ENCODE measurements around the gene CMTM7.

CMTM7 gene

GRCh38 chr3:32373276-32373675, 18.4 kb upstream of the CMTM7 start:
- TF ChIP-seq REST (IDR thresholded peaks at IDR 0.05; ENCODE audit: insufficient read depth in 1 of 2, low read depth in 2 of 2, low read length in 2 of 2) (no peak), TAF1 (IDR thresholded peaks at IDR 0.05; ENCODE audit: borderline replicate concordance, insufficient read depth, low read length) (no peak), FOXP2 (optimal IDR thresholded peaks at IDR 0.05; ENCODE audit: borderline replicate concordance, extremely low read depth, extremely low read length, insufficient read depth) (no peak), SIN3A (IDR thresholded peaks at IDR 0.05; ENCODE audit: borderline replicate concordance, insufficient read depth, low read length) (no peak), POLR2AphosphoS5 (IDR thresholded peaks at IDR 0.05; ENCODE audit: low read depth, low read length) (no peak)

- TF ChIP-seq REST (IDR thresholded peaks at IDR 0.05; ENCODE audit: insufficient read depth in 1 of 2, low read depth in 2 of 2, low read length in 2 of 2): no peak
- TF ChIP-seq TAF1 (IDR thresholded peaks at IDR 0.05; ENCODE audit: borderline replicate concordance, insufficient read depth, low read length): no peak
- no peak for TF ChIP-seq SIN3A (IDR thresholded peaks at IDR 0.05; ENCODE audit: borderline replicate concordance, insufficient read depth, low read length)
- TF ChIP-seq FOXP2 (optimal IDR thresholded peaks at IDR 0.05; ENCODE audit: borderline replicate concordance, extremely low read depth, extremely low read length, insufficient read depth): no peak
- TF ChIP-seq POLR2AphosphoS5 (IDR thresholded peaks at IDR 0.05; ENCODE audit: low read depth, low read length): no peak
Observed at GRCh38 chr3:32373844-32374243, 17.8 kb upstream of the CMTM7 start.

GRCh38 chr3:32374788-32375595, 16.7 kb upstream of the CMTM7 start:
- TF ChIP-seq FOXP2 (optimal IDR thresholded peaks at IDR 0.05; ENCODE audit: borderline replicate concordance, extremely low read depth, extremely low read length, insufficient read depth) (no peak), POLR2AphosphoS5 (IDR thresholded peaks at IDR 0.05; ENCODE audit: low read depth, low read length) (no peak), TAF1 (IDR thresholded peaks at IDR 0.05; ENCODE audit: borderline replicate concordance, insufficient read depth, low read length) (no peak), REST (IDR thresholded peaks at IDR 0.05; ENCODE audit: insufficient read depth in 1 of 2, low read depth in 2 of 2, low read length in 2 of 2) (no peak), SIN3A (IDR thresholded peaks at IDR 0.05; ENCODE audit: borderline replicate concordance, insufficient read depth, low read length) (no peak)

GRCh38 chr3:32375596-32375930, 16.1 kb upstream of the CMTM7 start:
- no peak for TF ChIP-seq FOXP2 (optimal IDR thresholded peaks at IDR 0.05; ENCODE audit: borderline replicate concordance, extremely low read depth, extremely low read length, insufficient read depth)
- TF ChIP-seq TAF1 (IDR thresholded peaks at IDR 0.05; ENCODE audit: borderline replicate concordance, insufficient read depth, low read length): no peak
- no peak for TF ChIP-seq SIN3A (IDR thresholded peaks at IDR 0.05; ENCODE audit: borderline replicate concordance, insufficient read depth, low read length)
- no peak for TF ChIP-seq POLR2AphosphoS5 (IDR thresholded peaks at IDR 0.05; ENCODE audit: low read depth, low read length)
- TF ChIP-seq REST (IDR thresholded peaks at IDR 0.05; ENCODE audit: insufficient read depth in 1 of 2, low read depth in 2 of 2, low read length in 2 of 2): no peak
